GM18505 (cell line): ENCODE measurements around the gene CD8A.

Experiments used
- ATAC-seq: cut with Tn5 transposase; IDR thresholded peaks from one replicate; pipeline ENCODE4 v1.9.1; 2021; ENCODE audit not compliant: unreplicated experiment
- POLR2A ChIP-seq: IDR thresholded peaks from 4 replicates; pipeline ENCODE4 v1.6.1; 2011; ENCODE audit warnings: borderline replicate concordance; ENCODE audit not compliant: insufficient read depth, insufficient read length; ENCODE audit errors: extremely low read depth

The CD8A gene

DNA sequence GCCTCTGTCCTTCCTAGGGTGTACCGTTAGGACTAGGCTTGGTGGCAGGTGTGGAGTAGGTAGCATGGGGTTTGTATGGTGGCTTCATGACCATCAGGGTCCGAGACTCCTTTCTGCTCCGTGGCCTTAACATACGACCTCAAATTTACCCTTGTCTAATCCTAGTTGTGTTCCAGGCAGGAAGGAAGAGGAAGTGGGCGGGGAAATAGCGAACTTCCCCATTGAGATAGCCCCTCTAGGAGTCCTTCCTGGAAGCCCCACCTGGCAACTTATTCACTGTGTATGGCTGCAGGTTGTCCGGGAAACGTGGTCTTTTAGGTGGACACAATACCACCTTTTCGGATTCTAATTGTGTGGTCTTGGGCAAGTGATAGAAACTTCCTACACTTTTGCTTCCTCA, 9.3 kb downstream of the CD8A start:
- TF ChIP-seq POLR2A = no peak
- ATAC-seq = no peak

DNA sequence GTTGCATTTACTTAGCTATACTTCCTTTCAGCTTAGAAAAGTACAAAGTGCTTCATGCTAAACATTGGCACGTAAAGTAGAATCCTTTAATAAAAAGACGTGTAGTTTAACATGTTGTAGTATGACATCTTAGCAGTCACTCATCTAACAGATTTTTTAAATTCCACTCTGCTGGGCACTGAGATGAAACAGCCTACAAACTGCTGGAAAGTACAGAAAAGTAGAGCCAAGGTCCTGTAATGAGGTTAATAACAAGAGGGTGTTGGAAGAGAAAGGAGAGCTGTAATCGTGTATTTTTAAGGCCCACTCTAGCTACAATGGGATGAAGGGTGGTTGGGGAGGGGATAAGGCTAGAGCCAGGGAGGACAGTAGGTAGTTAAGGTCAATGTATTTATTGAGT, 10.7 kb downstream of the CD8A start:
- no peak for ATAC-seq
- TF ChIP-seq POLR2A = no peak

DNA sequence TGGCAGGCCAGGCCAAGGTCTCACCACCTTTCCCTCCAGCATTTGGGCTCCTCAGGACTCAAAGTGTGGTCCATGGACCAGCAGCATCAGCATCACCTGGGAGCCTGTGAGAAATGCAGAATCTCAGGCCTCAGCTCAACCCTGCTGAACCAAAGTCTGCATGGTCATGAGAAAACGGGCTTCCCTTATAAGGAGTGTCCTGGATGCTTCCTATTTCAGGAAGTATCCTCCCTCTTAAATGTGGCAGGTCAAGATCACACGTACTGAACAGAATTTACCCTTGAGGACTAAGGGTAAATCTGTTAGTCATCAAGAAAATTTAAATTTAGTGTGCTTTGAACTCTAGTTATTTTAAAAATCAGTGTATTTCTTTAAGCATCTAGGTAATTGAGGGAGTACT, 11.8 kb downstream of the CD8A start:
- no peak for ATAC-seq
- no peak for TF ChIP-seq POLR2A

DNA sequence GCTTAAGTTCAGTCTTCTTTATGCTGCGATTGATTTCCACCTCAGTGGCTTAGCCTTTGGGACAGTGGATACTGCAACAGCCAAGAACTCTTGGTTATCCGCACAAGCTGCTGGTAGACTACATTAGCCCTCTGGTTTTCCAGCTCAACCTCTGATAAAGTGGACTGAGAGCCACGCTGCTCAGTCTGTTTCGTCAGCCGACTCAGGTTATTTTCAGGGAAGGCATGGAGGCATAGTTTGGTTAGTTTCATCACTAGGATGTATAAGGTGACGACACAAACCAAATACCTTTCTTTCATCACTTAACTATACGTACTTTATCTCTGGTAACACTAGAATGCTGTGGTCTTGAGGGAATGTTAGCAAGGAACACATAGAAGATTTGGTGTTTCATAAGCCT, 14.2 kb downstream of the CD8A start:
- ATAC-seq = no peak
- TF ChIP-seq POLR2A = no peak

DNA sequence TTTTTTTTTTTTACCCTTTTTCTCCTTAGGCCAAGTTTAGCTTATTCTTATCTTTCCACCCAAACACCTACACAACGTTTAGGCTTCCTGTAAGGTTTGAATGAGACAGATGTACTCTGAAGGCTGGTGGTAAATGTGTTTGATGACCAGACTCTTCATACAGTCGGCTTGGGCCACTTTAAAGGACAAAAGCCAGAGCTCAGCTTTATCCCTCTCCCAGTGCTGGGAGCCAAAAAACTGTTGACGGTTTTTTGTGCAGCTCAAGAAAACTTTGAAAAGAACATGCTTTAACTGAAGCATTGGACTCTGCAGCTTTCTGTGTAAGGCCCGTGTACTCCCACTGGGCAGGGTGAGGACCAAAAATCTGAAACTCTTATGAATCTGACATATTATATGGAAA, 15.4 kb downstream of the CD8A start:
- no peak for ATAC-seq
- TF ChIP-seq POLR2A = no peak

DNA sequence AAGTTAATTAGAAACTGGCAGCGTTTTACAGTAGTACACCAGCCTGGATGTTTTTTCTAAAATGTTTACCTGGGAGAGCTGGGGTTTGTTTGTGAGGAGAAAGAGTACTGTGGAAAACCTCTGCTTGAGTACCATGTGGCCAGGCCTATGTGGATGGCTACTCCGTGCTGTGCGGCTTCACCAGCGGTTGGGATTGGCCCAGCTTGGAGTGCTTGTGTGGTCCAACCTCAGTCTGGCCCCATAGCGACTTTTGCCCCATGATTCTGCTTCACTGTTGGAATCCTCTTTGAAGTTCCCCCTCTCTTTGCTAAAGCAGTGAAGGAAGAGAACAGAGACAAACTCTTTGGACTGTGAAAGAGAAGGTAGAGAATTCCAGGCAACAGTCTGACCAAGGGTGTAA, 15.9 kb downstream of the CD8A start:
- TF ChIP-seq POLR2A = no peak
- no peak for ATAC-seq

DNA sequence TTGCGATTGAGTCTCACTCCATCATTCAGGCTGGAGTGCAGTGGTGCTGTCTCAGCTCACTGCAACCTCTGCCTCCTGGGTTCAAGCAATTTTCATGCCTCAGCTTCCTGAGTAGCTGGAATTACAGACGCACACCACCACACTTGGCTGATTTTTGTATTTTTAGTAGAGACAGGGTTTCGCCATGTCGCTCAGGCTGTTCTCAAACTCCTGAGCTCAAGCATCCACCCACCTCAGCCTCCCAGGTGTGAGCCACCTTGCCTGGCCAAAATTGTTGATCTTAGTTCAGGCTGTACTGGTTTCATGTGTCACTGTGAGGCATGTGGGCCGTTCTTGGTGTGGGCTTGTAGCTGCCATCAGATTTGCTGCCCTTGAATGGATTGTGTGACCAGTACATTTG, 18.1 kb downstream of the CD8A start:
- ATAC-seq = no peak
- no peak for TF ChIP-seq POLR2A

DNA sequence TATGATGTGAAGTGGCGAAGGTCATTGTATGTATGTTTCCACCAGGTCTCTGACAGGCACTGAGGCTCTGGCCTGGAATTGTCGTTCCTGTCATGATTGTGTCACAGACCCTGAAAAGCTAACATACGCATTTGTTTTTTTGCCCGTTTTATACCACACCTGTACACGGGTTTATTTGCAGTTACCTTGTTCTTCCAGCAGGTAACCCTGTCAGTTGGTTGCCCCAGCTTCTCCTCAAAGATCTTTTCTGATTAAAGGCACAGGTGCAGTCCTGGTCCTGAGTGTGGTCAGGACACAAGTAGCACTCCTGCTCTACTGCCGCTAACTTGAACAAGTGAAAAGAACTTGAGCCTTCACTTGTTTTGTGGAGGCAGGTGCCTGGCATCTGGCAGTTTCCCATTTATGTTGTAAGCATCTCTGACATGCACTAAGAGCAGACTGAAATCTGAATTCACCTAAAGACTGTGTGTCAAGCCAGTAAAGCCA, 19.9 kb downstream of the CD8A start:
- TF ChIP-seq POLR2A = no peak
- ATAC-seq = no peak

DNA sequence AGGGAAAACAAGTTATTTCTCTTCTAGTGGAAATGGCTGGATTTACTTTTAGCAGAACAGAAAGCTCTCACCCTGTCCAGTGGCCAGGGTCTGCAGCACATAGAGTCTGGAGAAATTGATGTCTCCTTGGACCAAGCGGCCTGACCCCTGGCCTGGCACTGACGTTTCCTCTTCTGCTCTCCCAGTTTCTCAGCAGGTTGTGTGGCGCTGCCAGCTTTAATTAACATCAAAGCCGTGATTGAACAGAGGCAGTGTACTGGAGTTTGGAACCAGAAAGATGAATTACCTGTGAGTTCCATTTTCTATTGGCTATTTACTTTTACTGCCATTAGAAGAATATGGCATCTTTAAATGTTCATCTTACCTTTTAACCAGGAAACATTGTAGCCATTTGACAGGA, 20.9 kb downstream of the CD8A start:
- TF ChIP-seq POLR2A = no peak
- no peak for ATAC-seq

DNA sequence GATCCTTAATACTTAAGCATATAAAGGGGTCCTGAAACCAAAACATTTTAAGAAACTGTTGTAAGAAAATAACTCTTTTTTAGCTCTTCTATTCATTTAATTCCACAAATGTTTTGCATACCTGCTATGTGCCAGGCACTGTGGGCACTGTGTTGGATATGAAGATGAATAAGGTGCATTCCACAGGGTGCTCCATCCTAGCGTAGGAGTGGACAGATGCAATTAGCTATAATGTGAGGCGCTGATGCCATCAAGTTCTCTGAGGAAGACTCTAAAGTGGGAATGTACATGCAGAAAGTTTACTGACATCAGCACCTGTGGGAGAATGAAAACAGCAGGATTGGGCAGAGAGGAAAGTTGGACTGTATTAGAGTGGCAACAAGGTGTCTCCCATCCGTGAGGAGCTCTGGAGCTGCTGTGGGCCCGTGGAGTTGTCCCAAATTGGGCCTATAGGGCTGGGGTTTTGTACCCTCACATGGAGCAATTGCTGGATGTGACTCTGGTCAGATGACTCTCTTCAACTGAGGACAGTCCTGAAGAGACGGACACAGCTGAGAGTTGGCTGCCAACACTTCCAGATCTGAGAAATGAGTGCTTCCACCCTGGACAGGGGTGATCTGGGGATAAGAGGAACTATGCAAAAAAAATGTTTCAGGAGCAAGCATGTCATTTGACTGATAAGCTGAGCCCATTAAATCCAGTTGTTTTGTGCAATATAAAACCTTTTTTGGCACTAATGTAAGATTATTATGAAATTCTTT, 22.3 kb downstream of the CD8A start:
- TF ChIP-seq POLR2A = no peak
- ATAC-seq = no peak

DNA sequence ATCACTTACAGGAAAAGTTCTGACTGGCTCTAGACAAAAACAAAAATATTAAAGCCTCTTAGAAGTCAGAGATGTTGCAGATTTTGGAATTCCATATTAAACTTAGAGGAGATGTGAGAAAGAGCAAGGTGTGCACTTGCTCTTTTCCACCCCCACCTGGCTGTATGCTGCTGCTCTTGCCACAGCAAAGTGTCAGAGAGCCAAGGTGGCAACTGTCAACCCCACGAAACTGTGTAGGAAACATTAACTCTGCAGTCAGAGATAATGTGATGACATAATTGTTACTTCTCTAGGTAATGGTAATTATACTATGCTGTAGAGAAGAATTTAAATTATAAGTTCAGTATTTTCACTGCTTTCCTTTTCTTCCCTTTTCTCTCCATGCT, 25.4 kb downstream of the CD8A start:
- ATAC-seq = no peak
- TF ChIP-seq POLR2A = no peak

DNA sequence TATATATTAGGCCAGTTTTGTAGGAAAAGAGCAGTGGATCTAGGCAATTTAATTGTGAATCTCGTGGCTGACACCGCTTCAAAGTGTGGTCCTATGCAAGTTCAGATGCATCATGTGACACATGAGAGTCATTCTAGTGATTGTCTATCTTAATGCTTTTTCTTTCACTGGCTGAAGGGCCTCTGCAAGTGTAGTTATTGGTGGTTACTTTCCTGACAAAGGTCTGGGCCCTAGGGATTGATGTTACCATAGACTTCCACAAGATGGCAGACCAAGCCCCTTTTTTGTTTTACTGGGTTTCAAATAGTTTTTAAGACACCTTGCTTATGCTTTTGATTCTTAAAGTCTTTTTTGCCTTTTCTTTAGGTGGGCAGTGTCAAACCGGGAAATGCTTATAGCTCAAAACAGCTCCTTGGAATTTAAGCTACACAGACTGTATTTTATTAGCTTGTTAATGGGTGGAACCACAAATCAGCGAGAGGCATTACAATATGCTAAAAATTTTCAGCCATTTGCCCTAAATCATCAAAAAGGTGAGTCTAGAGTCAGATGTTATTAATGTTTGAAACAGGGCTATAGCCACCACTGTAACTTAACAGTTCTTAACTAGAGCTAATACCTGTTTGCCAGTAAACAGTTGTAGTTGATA, 25.9 kb downstream of the CD8A start:
- ATAC-seq = no peak
- TF ChIP-seq POLR2A = no peak

DNA sequence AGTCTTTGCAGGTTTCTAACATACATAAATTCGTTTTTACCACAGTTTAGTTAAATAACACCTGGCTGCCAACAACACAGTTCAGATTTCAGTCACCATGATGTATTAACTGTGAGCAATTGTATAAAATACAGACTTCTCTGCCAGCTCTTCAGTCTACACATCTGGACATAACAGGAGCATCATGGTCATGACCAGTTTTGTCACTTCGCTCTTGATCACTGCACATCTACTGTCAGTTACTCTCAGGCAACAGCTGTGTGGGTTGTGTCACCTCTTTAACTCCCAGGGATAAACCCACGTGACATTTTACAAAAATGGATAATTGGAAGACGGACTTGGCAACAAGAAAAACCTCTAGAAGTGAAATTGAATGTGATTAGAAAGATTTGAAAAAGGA, 30.3 kb downstream of the CD8A start:
- TF ChIP-seq POLR2A = no peak
- ATAC-seq = no peak

DNA sequence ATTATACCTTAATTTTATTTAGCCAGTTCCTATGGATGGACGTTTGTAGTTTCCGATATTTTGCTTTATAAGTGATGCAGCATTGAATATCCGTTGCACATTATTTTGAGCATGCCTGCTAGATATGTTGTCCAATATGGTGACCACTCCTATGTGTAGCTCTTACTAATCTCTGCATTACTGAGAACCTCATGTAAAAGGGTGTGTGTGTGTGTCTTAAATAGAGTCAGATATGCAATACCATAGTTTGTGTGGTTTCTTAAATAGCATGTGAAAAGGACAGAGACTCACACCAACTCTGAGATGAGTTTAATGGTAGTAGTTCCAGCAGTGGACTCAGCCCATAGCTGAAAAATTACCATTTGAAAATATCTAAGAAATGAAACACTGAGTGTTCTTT, 32.3 kb downstream of the CD8A start:
- TF ChIP-seq POLR2A = no peak
- ATAC-seq = no peak
